GM23248 (cell line): ENCODE results near the gene FHAD1.

Experiments used
- EZH2 ChIP-seq: fragments of 200-600 bp; sonication (generic); IDR thresholded peaks from 2 replicates; pipeline ENCODE4 v1.6.1; 2018; ENCODE audit warnings: antibody characterized with exemption, mild to moderate bottlenecking; ENCODE audit not compliant: insufficient read depth, poor library complexity, severe bottlenecking
- EZH2phosphoT487 ChIP-seq: fragments of 200-600 bp; sonication (generic); IDR thresholded peaks from 2 replicates; pipeline ENCODE4 v1.6.1; 2018; ENCODE audit warnings: antibody characterized with exemption, moderate library complexity, mild to moderate bottlenecking, low read depth; ENCODE audit not compliant: insufficient read depth

GRCh38 chr1:15354580-15354965 lies 107.5 kb downstream of the FHAD1 start:
- TF ChIP-seq EZH2 (no peak), EZH2phosphoT487 (no peak)
